GM12892 (cell line): Measurements from ENCODE around the gene GCK.

Experiments used
- POLR2A ChIP-seq: IDR thresholded peaks from 2 replicates; pipeline ENCODE4 v1.6.1; 2011; ENCODE audit warnings: low read depth, low read length, control low read depth
- POLR2AphosphoS5 ChIP-seq: IDR thresholded peaks from 2 replicates; pipeline ENCODE4 v1.6.1; 2011; ENCODE audit warnings: low read depth, low read length, control low read depth

DNA sequence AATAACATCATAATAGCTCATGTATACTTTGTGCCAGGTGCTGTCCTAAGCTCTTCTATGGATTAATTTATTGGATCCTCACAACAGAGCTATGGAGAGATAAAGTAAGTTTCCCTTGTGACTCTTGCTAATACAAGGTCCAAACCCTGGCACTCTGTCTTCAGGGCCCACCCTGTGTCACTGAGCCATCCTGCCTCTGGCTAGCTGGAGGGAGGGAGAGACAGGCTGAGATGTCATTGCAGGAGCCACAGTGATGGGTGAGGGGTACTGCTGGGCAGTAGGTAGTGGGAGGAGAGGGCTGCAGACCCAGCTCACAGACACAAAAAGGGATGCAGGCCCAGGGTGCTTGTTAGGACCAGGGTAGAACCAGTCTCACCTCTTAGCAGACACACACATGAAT lies 16.9 kb downstream of the GCK start:
- TF ChIP-seq POLR2A: no peak
- TF ChIP-seq POLR2AphosphoS5: no peak
